GM19025 (cell line): ENCODE data around the gene CNBP.

Experiments used
- ATAC-seq: cut with Tn5 transposase; IDR thresholded peaks from one replicate; pipeline ENCODE4 v1.9.1; 2021; ENCODE audit warnings: mild to moderate bottlenecking, low read depth, moderate library complexity; ENCODE audit not compliant: unreplicated experiment

Gene CNBP

GRCh38 chr3:129132097-129132866 is 51.4 kb downstream of the CNBP start:
- no peak for ATAC-seq

- no peak for ATAC-seq
These were observed 52.1 kb downstream of the CNBP start for GRCh38 chr3:129131465-129132088.

- no peak for ATAC-seq
These were observed 53.3 kb downstream of the CNBP start for GRCh38 chr3:129130291-129130813.

- no peak for ATAC-seq
These were observed 55.1 kb downstream of the CNBP start for GRCh38 chr3:129128357-129129155.

GRCh38 chr3:129126726-129127280 is 56.9 kb downstream of the CNBP start:
- ATAC-seq: no peak

GRCh38 chr3:129123314-129124060 is 60.2 kb downstream of the CNBP start:
- ATAC-seq: no peak

- ATAC-seq: no peak
These were observed 61.2 kb downstream of the CNBP start for GRCh38 chr3:129122412-129123011.

GRCh38 chr3:129121792-129122411 is 61.8 kb downstream of the CNBP start, which contains the start of gene RAB43:
RAB43 (minus strand) TSS chr3:129121804; CDS start chr3:129121489, 315 bp downstream.
- ATAC-seq: peak; percentile 55

GRCh38 chr3:129121016-129121791 is 62.5 kb downstream of the CNBP start:
- ATAC-seq: no peak

- ATAC-seq: peak; percentile 47
These were observed 63.3 kb downstream of the CNBP start for GRCh38 chr3:129120254-129121004.

GRCh38 chr3:129119365-129120100 is 64.2 kb downstream of the CNBP start:
- no peak for ATAC-seq

- ATAC-seq: no peak
These were observed 65.0 kb downstream of the CNBP start for GRCh38 chr3:129118745-129119144.
